H9 (cell line): ENCODE measurements around the gene TMEM156. TPM values are rescaled to one million over a fixed set of nuclear protein-coding genes. Genes with fewer than 3 reads are reported as not detected.

ENCODE experiments used
- DNase-seq: peaks from one replicate; pipeline ENCODE4 v3.0.0-alpha.2; 2017
- H2AFZ ChIP-seq: one replicate; pipeline ENCODE4 v1.6.1; 2013; ENCODE audit warnings: mild to moderate bottlenecking, low read length, control low read depth, moderate library complexity
- H2AK5ac ChIP-seq: 2 replicates; pipeline ENCODE4 v1.6.1; 2013; ENCODE audit warnings: low read length, control low read depth, mixed read lengths; ENCODE audit not compliant: insufficient read length
- H2BK120ac ChIP-seq: one replicate; pipeline ENCODE4 v1.6.1; 2013; ENCODE audit warnings: low read depth, mild to moderate bottlenecking, low read length, control low read depth, inconsistent platforms; ENCODE audit not compliant: poor library complexity, severe bottlenecking
- H2BK12ac ChIP-seq: 2 replicates; pipeline ENCODE4 v1.6.1; 2013; ENCODE audit warnings: low read length, control low read depth, mixed read lengths, low read depth; ENCODE audit not compliant: insufficient read length
- H2BK15ac ChIP-seq: 2 replicates; pipeline ENCODE4 v1.6.1; 2013; ENCODE audit warnings: low read depth, low read length, control low read depth
- H2BK20ac ChIP-seq: one replicate; pipeline ENCODE4 v1.6.1; 2013; ENCODE audit warnings: low read depth, mild to moderate bottlenecking, low read length, control low read depth, inconsistent platforms; ENCODE audit not compliant: poor library complexity, severe bottlenecking
- H2BK5ac ChIP-seq: 2 replicates; pipeline ENCODE4 v1.6.1; 2013; ENCODE audit warnings: low read length, control low read depth, mixed read lengths; ENCODE audit not compliant: insufficient read length
- H3K14ac ChIP-seq: 2 replicates; pipeline ENCODE4 v1.6.1; 2013; ENCODE audit warnings: low read length, control low read depth; ENCODE audit not compliant: insufficient read depth
- H3K18ac ChIP-seq: 2 replicates; pipeline ENCODE4 v1.6.1; 2013; ENCODE audit warnings: low read depth, mild to moderate bottlenecking, mixed read lengths, low read length, control low read depth; ENCODE audit not compliant: insufficient read length
- H3K23ac ChIP-seq: 2 replicates; pipeline ENCODE4 v1.6.1; 2013; ENCODE audit warnings: low read length, control low read depth, mixed read lengths, low read depth; ENCODE audit not compliant: insufficient read length
- H3K23me2 ChIP-seq: 2 replicates; pipeline ENCODE4 v1.6.1; 2013; ENCODE audit warnings: low read depth, mild to moderate bottlenecking, mixed read lengths, low read length, control low read depth; ENCODE audit not compliant: insufficient read length, poor library complexity, severe bottlenecking
- H3K27ac ChIP-seq: 2 replicates; pipeline ENCODE4 v1.5.1; 2013; ENCODE audit warnings: low read length, control low read depth, mixed read lengths, low read depth; ENCODE audit not compliant: insufficient read length
- H3K27me3 ChIP-seq: 2 replicates; pipeline ENCODE4 v1.6.1; 2013; ENCODE audit warnings: low read length, control low read depth, inconsistent platforms; ENCODE audit not compliant: insufficient read depth
- H3K4ac ChIP-seq: 2 replicates; pipeline ENCODE4 v1.6.1; 2013; ENCODE audit warnings: low read depth, mild to moderate bottlenecking, control low read depth, inconsistent platforms, low read length, moderate library complexity
- H3K4me1 ChIP-seq: 2 replicates; pipeline ENCODE4 v1.6.1; 2013; ENCODE audit warnings: low read length, control low read depth, inconsistent platforms; ENCODE audit not compliant: insufficient read depth
- H3K4me2 ChIP-seq: 2 replicates; pipeline ENCODE4 v1.6.1; 2013; ENCODE audit warnings: low read length, control low read depth, mixed read lengths; ENCODE audit not compliant: insufficient read length, insufficient read depth
- H3K56ac ChIP-seq: 2 replicates; pipeline ENCODE4 v1.6.1; 2013; ENCODE audit warnings: low read depth, mild to moderate bottlenecking, mixed read lengths, low read length, control low read depth; ENCODE audit not compliant: insufficient read length
- H3K79me1 ChIP-seq: 2 replicates; pipeline ENCODE4 v1.6.1; 2013; ENCODE audit warnings: low read depth, mild to moderate bottlenecking, moderate library complexity, low read length, control low read depth, inconsistent platforms; ENCODE audit not compliant: insufficient read depth, poor library complexity, severe bottlenecking
- H3K79me2 ChIP-seq: 2 replicates; pipeline ENCODE4 v1.6.1; 2013; ENCODE audit warnings: low read length, control low read depth, inconsistent platforms; ENCODE audit not compliant: insufficient read depth
- H3K9ac ChIP-seq: 2 replicates; pipeline ENCODE4 v1.6.1; 2013; ENCODE audit warnings: low read length, control low read depth, mixed read lengths; ENCODE audit not compliant: insufficient read length; ENCODE audit errors: extremely low read depth
- H3K9me3 ChIP-seq: one replicate; pipeline ENCODE4 v1.6.1; 2013; ENCODE audit warnings: low read depth, low read length, inconsistent platforms; ENCODE audit not compliant: control insufficient read depth
- H3T11ph ChIP-seq: one replicate; pipeline ENCODE4 v1.6.1; 2013; ENCODE audit warnings: mild to moderate bottlenecking, low read length, control low read depth, inconsistent platforms
- H4K20me1 ChIP-seq: one replicate; pipeline ENCODE4 v1.6.1; 2013; ENCODE audit not compliant: control insufficient read depth, insufficient read length, insufficient read depth
- H4K5ac ChIP-seq: 2 replicates; pipeline ENCODE4 v1.6.1; 2013; ENCODE audit warnings: low read depth, mild to moderate bottlenecking, mixed read lengths, low read length, control low read depth; ENCODE audit not compliant: insufficient read length
- H4K8ac ChIP-seq: replicated peaks from 2 replicates; pipeline ENCODE4 v1.6.1; 2013; ENCODE audit warnings: low read length, control low read depth, mixed read lengths, low read depth; ENCODE audit not compliant: insufficient read length
- H4K91ac ChIP-seq: 2 replicates; pipeline ENCODE4 v1.6.1; 2013; ENCODE audit warnings: low read depth, mild to moderate bottlenecking, moderate library complexity, mixed read lengths, low read length, control low read depth; ENCODE audit not compliant: insufficient read length
- H3K27ac Mint-ChIP-seq, 3 experiments: 2 replicates in 2 of 3; 3 replicates in 1 of 3; pipeline ENCODE4 v1.8.0; 2020 to 2021; ENCODE audit warnings: mixed read lengths in 3 of 3, mild to moderate bottlenecking in 1 of 3, moderate library complexity in 1 of 3
- H3K27me3 Mint-ChIP-seq: 2 replicates; pipeline ENCODE4 v1.8.0; 2021; ENCODE audit warnings: low read depth, mild to moderate bottlenecking, moderate library complexity, mixed read lengths
- H3K36me3 Mint-ChIP-seq, 3 experiments: 2 replicates in 2 of 3; 3 replicates in 1 of 3; pipeline ENCODE4 v1.8.0; 2020 to 2021; ENCODE audit warnings: low read depth in 3 of 3, mixed read lengths in 3 of 3; ENCODE audit not compliant: insufficient read depth in 1 of 3
- H3K4me1 Mint-ChIP-seq, 2 experiments: 2 replicates each; pipeline ENCODE4 v1.8.0; 2020; ENCODE audit warnings: mixed read lengths in 2 of 2
- H3K4me3 Mint-ChIP-seq, 2 experiments: 2 replicates in 1 of 2; 3 replicates in 1 of 2; pipeline ENCODE4 v1.8.0; 2020 to 2021; ENCODE audit warnings: mild to moderate bottlenecking in 2 of 2, mixed read lengths in 2 of 2, moderate library complexity in 1 of 2
- H3K9me3 Mint-ChIP-seq, 2 experiments: 2 replicates in 1 of 2; 3 replicates in 1 of 2; pipeline ENCODE4 v1.8.0; 2020; ENCODE audit warnings: mild to moderate bottlenecking in 2 of 2, mixed read lengths in 2 of 2, moderate library complexity in 1 of 2
- CTCF ChIP-seq: fragments of 200-600 bp; sonication (generic); conservative IDR thresholded peaks from 3 replicates; pipeline ENCODE4 v1.8.0; 2021; ENCODE audit warnings: antibody characterized with exemption, mild to moderate bottlenecking
- WGBS: extraction: QIAGEN DNeasy Blood & Tissue Kit; methylation state at CpG from one replicate; pipeline ENCODE4 v1.1.7; 2013; ENCODE audit warnings: missing lambda C conversion rate, low lambda C conversion rate, mixed read lengths; ENCODE audit not compliant: insufficient read length; ENCODE audit errors: extremely low coverage; 5-methylcytosine and 5-hydroxymethylcytosine counted together
- total RNA-seq: library from RNA; stranded (reverse); gene quantifications from 2 replicates; pipeline ENCODE4 v1.2.1, GENCODE V29; 2021

Gene TMEM156
- total RNA-seq, 1 experiment from 2014 or later: not detected

- no peak overlapping the region for H3K18ac ChIP-seq
- no peaks in the 10 kb centered on the region for H3K27me3 Mint-ChIP-seq
Measured at GRCh38 chr4:39045827-39046221, 13.6 kb upstream of the TMEM156 start.

More at GRCh38 chr4:39045827-39046221, 13.6 kb upstream of the TMEM156 start:
- Histone ChIP-seq H3K9me3 (no peaks in the 10 kb centered on the region), H4K91ac (no peak overlapping the region), H2BK15ac (no peak overlapping the region), H3T11ph (no peak overlapping the region), H3K9ac (no peak overlapping the region), H3K27ac (no peak overlapping the region), H3K4me2 (peak overlapping the region; percentile 66), H3K27me3 (no peaks in the 10 kb centered on the region), H3K14ac (no peak overlapping the region), H2BK12ac (no peak overlapping the region), H2AK5ac (no peak overlapping the region), H3K4me1 (no peaks in the 10 kb centered on the region; the same call in 1 of the 2 replicates), H3K56ac (no peak overlapping the region), H4K20me1 (no peaks in the 10 kb centered on the region), H3K4ac (no peak overlapping the region), H3K79me2 (no peaks in the 10 kb centered on the region), H3K23ac (no peak overlapping the region), H3K79me1 (no peaks in the 10 kb centered on the region), H4K8ac (no peak overlapping the region), H2BK120ac (no peak overlapping the region), H2AFZ (no peak overlapping the region), H2BK20ac (no peak overlapping the region), H3K23me2 (peaks cover 5% of the 10 kb centered on the region), H2BK5ac (no peak overlapping the region), H4K5ac (no peak overlapping the region)
- Mint-ChIP-seq H3K27ac (no peak overlapping the region), H3K9me3 (no peaks in the 10 kb centered on the region; a peak in 1 of 5 replicates), H3K4me3 (peak overlapping the region; percentile 85 to 94), H3K36me3 (peaks cover 0 to 2% (median 0%) of the 10 kb centered on the region in 3 experiments; a peak in 1 of 7 replicates), H3K4me1 (peaks cover 25 to 29% of the 10 kb centered on the region in 2 experiments)
- no CpG with 5 or more reads among the region's 3 CpGs for WGBS
- no peak for TF ChIP-seq CTCF
- DNase-seq: no peak
